ENCODE results near the gene PDE4B.

DNA sequence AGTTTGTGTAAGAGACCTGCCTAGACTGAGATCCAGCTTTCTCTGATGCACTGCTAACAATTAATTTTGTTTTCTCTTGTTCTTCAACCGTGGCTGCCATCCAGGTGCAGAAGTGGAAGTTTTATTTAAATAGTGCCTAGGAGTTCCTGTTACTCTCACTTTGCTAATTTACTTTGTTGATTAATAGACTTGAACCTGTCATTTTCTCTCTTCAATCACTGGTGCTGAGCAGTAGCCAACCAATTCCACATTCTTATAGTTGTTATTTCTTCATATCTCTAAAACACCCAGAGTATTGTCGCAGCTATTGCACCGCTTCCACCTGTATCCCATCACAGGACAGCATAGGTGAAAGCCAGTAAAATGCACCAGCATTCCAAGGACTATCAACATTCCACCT is 157.2 kb downstream of the PDE4B start:
- TF ChIP-seq, protein P1, sequence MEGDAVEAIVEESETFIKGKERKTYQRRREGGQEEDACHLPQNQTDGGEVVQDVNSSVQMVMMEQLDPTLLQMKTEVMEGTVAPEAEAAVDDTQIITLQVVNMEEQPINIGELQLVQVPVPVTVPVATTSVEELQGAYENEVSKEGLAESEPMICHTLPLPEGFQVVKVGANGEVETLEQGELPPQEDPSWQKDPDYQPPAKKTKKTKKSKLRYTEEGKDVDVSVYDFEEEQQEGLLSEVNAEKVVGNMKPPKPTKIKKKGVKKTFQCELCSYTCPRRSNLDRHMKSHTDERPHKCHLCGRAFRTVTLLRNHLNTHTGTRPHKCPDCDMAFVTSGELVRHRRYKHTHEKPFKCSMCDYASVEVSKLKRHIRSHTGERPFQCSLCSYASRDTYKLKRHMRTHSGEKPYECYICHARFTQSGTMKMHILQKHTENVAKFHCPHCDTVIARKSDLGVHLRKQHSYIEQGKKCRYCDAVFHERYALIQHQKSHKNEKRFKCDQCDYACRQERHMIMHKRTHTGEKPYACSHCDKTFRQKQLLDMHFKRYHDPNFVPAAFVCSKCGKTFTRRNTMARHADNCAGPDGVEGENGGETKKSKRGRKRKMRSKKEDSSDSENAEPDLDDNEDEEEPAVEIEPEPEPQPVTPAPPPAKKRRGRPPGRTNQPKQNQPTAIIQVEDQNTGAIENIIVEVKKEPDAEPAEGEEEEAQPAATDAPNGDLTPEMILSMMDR (IDR thresholded peaks at IDR 0.05) = no peak
- TF ChIP-seq POLR2A (IDR thresholded peaks at IDR 0.05) = no peak
- TF ChIP-seq EP300 (IDR thresholded peaks at IDR 0.05) = no peak
